Hippocampal formation (tissue), 2 donors: ENCODE results near the gene ZNF488.
A peak's percentile ranks its signal among the peaks of the same experiment; 100 is the strongest.

Experiments used
- DNase-seq, 2 donors: peaks; one replicate each; lab custom pipeline; 2025; lab: John Stamatoyannopoulos, UW

Gene ZNF488

GRCh38 chr10:47381427-47382379 lies 2.4 kb downstream of the ZNF488 start:
- peak; percentile 48 to 50 for DNase-seq

GRCh38 chr10:47381103-47381395 lies 3.0 kb downstream of the ZNF488 start:
- DNase-seq: no peak

GRCh38 chr10:47380341-47381102 lies 3.6 kb downstream of the ZNF488 start:
- DNase-seq: no peak

GRCh38 chr10:47379901-47380300 lies 4.2 kb downstream of the ZNF488 start:
- DNase-seq: peak; percentile 78 to 81

GRCh38 chr10:47379445-47379785 lies 4.7 kb downstream of the ZNF488 start:
- no peak for DNase-seq

GRCh38 chr10:47378606-47379444 lies 5.3 kb downstream of the ZNF488 start:
- no peak for DNase-seq

- no peak for DNase-seq
Measured at GRCh38 chr10:47378183-47378510, 5.9 kb downstream of the ZNF488 start.

GRCh38 chr10:47376522-47377220 lies 7.4 kb downstream of the ZNF488 start:
- DNase-seq: no peak

- DNase-seq: no peak
Measured at GRCh38 chr10:47374611-47375536, 9.2 kb downstream of the ZNF488 start.

- no peak for DNase-seq
Measured at GRCh38 chr10:47372726-47373125, 11.4 kb downstream of the ZNF488 start.

- DNase-seq: no peak
Measured at GRCh38 chr10:47371629-47372485, 12.2 kb downstream of the ZNF488 start.

GRCh38 chr10:47370878-47371277 lies 13.2 kb downstream of the ZNF488 start:
- no peak for DNase-seq

GRCh38 chr10:47370015-47370767 lies 13.9 kb downstream of the ZNF488 start:
- DNase-seq: no peak

GRCh38 chr10:47369251-47369894 lies 14.7 kb downstream of the ZNF488 start:
- DNase-seq: no peak

GRCh38 chr10:47368431-47369180 lies 15.5 kb downstream of the ZNF488 start:
- DNase-seq: no peak

GRCh38 chr10:47367646-47368045 lies 16.4 kb downstream of the ZNF488 start:
- DNase-seq: no peak

- DNase-seq: no peak
Measured at GRCh38 chr10:47366731-47367460, 17.2 kb downstream of the ZNF488 start.
